ENCODE data around the gene SAPCD2. TPM values are rescaled to one million over a fixed set of nuclear protein-coding genes. Genes with fewer than 3 reads are reported as not detected.

Gene SAPCD2
- total RNA-seq, 4 donors from 2014 or later: 0.16 to 0.24 (median 0.17) TPM; not detected in 1

GRCh38 chr9:137099231-137099630 is 28.9 kb upstream of the SAPCD2 start:
- no peak for ATAC-seq
- Histone ChIP-seq H3K4me3 (no peak overlapping the region), H3K27me3 (no peaks in the 10 kb centered on the region), H3K27ac (no peak overlapping the region), H3K4me1 (no peaks in the 10 kb centered on the region), H3K36me3 (peaks cover 0 to 76% of the 10 kb centered on the region in 2 donors), H3K9me3 (no peaks in the 10 kb centered on the region)
- in situ Hi-C loops (cut with MboI; ENCODE audit: low sequenced_read_pairs in 4 of 4) (no loop called here), intact Hi-C loops (cut with DNase I; ENCODE audit: low total_unique reads) (no loop called here)
- DNase-seq: no peak
- TF ChIP-seq CTCF (IDR thresholded peaks at IDR 0.05 in 4 of 5, conservative IDR thresholded peaks at IDR 0.05 in 1 of 5) (no peak), POLR2A (IDR thresholded peaks at IDR 0.05) (no peak)

DNA sequence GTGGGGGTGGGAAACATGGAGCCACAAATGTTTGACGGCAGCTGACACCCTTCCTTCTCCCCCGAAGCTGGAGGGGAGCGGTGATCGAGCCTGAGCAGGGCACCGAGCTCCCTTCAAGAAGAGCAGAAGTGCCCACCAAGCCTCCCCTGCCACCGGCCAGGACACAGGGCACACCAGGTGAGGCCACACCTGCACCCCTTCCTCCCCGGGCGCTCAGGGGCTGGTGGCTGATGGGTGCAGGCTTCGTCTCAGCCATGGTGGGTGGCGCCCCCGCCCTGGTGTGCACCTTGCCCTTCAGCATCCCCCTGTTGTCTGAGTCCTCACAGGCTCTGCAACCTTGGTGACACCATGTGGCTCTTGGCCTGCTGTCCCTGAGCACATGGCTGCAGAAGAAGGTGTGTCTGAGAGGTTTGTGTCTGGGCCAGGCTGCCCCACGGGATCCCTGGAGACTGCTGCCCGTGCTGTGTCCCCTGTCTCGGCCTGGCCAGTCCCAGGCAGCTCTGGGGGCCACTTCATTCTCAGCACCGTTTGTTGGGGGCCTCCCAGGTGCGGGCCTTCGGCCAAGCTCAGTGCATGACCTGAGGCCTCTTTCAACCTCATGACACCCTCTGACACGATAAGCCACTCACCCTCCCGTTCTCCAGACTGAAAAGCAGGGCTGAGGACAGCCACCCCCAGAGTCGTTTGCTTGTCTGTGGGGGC is 27.6 kb upstream of the SAPCD2 start:
- intact Hi-C loops (cut with DNase I; ENCODE audit: low total_unique reads): no loop called here
- in situ Hi-C loops (cut with MboI; ENCODE audit: low sequenced_read_pairs in 4 of 4): no loop called here
- H3K4me1 ChIP-seq: no peaks in the 10 kb centered on the region
- no peak overlapping the region for H3K4me3 ChIP-seq
- no peak overlapping the region for H3K27ac ChIP-seq
- H3K9me3 ChIP-seq: no peaks in the 10 kb centered on the region
- H3K36me3 ChIP-seq: peaks cover 0 to 76% of the 10 kb centered on the region in 2 donors
- no peak for DNase-seq
- TF ChIP-seq POLR2A (IDR thresholded peaks at IDR 0.05) (no peak), CTCF (IDR thresholded peaks at IDR 0.05 in 4 of 5, conservative IDR thresholded peaks at IDR 0.05 in 1 of 5) (no peak)
- no peak for ATAC-seq
- no peaks in the 10 kb centered on the region for H3K27me3 ChIP-seq

- H3K36me3 ChIP-seq: peaks cover 0 to 76% of the 10 kb centered on the region in 2 donors
- TF ChIP-seq POLR2A (IDR thresholded peaks at IDR 0.05): no peak
- no peak for TF ChIP-seq CTCF (IDR thresholded peaks at IDR 0.05 in 4 of 5, conservative IDR thresholded peaks at IDR 0.05 in 1 of 5)
- no peak overlapping the region for H3K27ac ChIP-seq
- no peaks in the 10 kb centered on the region for H3K9me3 ChIP-seq
- intact Hi-C loops (cut with DNase I; ENCODE audit: low total_unique reads) (no loop called here), in situ Hi-C loops (cut with MboI; ENCODE audit: low sequenced_read_pairs in 4 of 4) (no loop called here)
- no peaks in the 10 kb centered on the region for H3K27me3 ChIP-seq
- no peak for ATAC-seq
- no peak for DNase-seq
- H3K4me1 ChIP-seq: no peaks in the 10 kb centered on the region
- H3K4me3 ChIP-seq: no peak overlapping the region
Measured at GRCh38 chr9:137096785-137097546, 26.6 kb upstream of the SAPCD2 start.

DNA sequence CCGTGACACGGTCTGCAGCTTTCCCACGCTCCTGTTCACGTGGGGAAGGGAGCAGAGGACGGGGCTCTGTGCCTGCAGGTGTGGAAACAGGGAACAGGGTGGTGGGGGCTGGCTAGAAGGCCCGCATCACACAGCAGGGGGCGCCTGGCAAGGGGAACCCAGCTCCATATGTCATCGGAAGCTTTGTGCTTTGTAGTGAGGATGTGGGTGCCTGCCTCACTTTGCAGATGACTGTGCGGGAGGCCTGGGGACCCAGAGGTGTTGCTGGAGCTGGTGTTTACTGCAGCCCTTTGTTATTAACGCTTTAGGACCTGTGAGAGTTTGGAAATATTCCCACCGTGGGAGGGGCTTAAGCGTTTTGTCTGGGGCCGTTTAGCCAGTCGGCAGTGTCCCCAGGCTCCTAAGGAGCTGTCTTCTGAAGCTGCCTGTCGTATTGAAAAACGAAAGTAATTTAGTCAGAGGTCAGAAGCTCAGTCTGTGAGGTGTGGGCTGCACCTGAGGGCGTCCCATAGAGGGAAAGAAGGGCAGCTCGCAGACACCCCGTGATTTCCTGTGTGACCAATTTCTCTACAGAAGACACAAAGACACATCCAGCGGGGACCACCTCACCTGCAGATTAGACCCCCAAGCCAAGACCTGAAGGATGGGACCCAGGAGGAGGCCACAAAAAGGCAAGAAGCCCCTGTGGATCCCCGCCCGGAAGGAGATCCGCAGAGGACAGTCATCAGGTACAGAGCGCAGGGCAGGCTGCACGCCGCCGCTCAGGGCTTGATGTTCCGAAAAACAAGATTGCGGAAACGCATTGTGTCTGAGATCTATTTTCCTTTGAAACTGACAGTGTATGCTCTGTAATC is 25.5 kb upstream of the SAPCD2 start:
- Histone ChIP-seq H3K36me3 (peaks cover 0 to 68% of the 10 kb centered on the region in 2 donors), H3K4me3 (no peak overlapping the region), H3K27me3 (no peaks in the 10 kb centered on the region), H3K9me3 (no peaks in the 10 kb centered on the region), H3K4me1 (no peaks in the 10 kb centered on the region), H3K27ac (no peak overlapping the region)
- DNase-seq (no peak), ATAC-seq (no peak)
- intact Hi-C loops (cut with DNase I; ENCODE audit: low total_unique reads): no loop called here
- TF ChIP-seq CTCF (IDR thresholded peaks at IDR 0.05 in 4 of 5, conservative IDR thresholded peaks at IDR 0.05 in 1 of 5) (no peak), POLR2A (IDR thresholded peaks at IDR 0.05) (no peak)
- in situ Hi-C loops (cut with MboI; ENCODE audit: low sequenced_read_pairs in 4 of 4): no loop called here

All from gastrocnemius medialis (tissue), 4 donors.